C4-2B (cell line): ENCODE results near the gene ARHGAP31.
"Not testable (repeated sequence)": the region's sequence is repeated elsewhere in the genome, so short reads cannot be mapped to it uniquely, and the experiment has no call there.

Source experiments
- H3K27ac ChIP-seq: fragments of 450-650 bp; 2 replicates; pipeline ENCODE4 v1.5.1; 2017
- ZFX ChIP-seq: fragments of 450-650 bp; IDR thresholded peaks from 2 replicates; pipeline ENCODE4 v1.6.1; 2017
- TF ChIP-seq, protein P1 (sequence below): fragments of 450-650 bp; conservative IDR thresholded peaks from 2 replicates; pipeline ENCODE4 v1.5.1; 2017; ENCODE audit warnings: mild to moderate bottlenecking

Gene ARHGAP31

DNA sequence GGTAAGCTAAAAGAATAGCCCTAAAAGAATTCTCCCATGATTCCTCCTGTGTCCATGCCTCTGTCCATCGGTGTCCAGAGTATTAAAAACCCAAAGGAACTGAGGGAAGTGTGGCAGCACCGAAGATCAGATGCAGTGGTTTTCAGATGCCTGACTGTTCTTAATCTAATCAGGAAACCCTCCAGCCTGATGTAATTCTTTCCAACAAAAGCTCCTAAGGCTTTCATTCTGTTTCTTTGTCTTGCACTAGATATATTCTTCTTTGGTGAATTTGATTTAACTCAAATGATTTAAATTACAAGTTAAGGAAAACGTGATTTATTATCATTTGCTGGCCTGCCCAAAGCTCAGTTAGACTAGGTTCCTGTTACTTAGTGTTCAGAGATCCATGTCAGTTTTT lies 71.2 kb downstream of the ARHGAP31 start:
- TF ChIP-seq, protein P1, sequence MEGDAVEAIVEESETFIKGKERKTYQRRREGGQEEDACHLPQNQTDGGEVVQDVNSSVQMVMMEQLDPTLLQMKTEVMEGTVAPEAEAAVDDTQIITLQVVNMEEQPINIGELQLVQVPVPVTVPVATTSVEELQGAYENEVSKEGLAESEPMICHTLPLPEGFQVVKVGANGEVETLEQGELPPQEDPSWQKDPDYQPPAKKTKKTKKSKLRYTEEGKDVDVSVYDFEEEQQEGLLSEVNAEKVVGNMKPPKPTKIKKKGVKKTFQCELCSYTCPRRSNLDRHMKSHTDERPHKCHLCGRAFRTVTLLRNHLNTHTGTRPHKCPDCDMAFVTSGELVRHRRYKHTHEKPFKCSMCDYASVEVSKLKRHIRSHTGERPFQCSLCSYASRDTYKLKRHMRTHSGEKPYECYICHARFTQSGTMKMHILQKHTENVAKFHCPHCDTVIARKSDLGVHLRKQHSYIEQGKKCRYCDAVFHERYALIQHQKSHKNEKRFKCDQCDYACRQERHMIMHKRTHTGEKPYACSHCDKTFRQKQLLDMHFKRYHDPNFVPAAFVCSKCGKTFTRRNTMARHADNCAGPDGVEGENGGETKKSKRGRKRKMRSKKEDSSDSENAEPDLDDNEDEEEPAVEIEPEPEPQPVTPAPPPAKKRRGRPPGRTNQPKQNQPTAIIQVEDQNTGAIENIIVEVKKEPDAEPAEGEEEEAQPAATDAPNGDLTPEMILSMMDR = no peak
- no peak for TF ChIP-seq ZFX
- no peak overlapping the region for H3K27ac ChIP-seq

DNA sequence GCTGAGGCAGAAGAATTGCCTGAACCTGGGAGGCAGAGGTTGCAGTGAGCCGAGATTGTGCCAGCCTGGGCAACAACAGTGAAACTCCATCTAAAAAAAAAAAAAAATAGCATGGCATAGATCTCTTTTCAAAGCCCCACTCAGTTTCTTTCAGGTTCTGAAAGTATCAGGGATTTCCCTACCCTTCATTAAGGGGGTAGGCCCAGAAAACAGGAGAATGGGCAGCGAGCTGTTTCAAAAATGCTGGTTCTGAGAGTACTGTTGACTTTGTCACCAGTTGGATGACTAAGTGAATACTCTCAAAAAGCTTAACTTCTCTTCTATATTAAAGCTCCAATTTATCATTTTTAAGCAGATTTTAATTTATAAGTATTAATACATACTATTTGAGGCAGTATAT lies 72.8 kb downstream of the ARHGAP31 start:
- TF ChIP-seq, protein P1 = no peak
- no peak for TF ChIP-seq ZFX
- no peak overlapping the region for H3K27ac ChIP-seq

DNA sequence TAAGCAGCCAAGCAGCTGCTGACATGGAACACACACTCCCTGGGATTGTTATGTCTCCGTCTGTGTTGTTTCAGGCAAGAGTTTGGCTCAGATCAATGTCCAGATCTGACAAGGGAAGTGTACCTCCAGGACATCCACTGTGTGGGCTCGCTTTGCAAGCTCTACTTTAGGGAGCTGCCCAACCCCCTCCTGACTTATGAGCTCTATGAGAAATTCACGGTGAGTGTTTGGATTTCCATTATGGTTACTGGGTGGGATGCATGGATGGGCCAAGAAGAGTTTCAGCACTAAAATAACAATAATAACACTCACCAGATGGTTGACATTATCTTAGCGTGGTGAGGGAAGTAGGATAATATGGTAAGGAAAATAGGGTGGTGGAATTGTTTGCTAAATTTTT lies 74.1 kb downstream of the ARHGAP31 start:
- H3K27ac ChIP-seq = no peak overlapping the region
- TF ChIP-seq, protein P1 = no peak
- no peak for TF ChIP-seq ZFX

DNA sequence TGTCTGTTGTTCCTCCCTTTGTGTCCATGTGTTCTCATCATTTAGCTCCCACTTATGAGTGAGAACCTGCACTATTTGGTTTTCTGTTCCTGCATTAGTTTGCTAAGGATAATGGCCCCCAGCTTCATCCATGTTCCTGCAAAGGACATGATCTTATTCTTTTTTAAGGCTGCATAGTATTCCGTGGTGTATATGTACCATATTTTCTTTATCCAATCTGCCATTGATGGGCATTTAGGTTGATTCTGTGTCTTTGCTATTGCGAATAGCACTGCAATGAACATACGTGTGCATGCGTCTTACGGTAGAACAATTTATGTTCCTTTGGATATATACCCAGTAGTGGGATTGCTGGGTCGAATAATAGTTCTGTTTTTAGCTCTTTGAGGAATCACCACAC lies 77.6 kb downstream of the ARHGAP31 start:
- not testable (repeated sequence) for H3K27ac ChIP-seq

DNA sequence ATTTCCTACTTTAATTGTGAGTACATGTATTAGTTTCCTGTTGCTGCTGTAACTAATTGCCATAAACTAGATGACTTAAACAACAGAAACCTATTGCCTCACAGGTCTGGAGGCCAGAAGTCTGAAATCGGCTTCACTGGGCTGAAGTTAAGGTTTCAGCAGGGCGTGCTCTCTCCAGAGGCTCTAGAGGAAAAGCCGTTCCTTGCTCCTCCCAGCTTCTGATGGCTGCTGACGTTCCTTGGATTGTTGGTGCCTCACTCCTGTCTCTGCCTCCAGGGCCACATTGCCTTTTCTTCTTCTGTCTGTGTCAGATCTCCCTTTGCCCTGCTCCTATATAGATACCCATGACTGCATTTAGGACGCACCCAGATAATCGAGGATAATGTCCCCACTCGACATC lies 80.9 kb downstream of the ARHGAP31 start:
- H3K27ac ChIP-seq = no peak overlapping the region
- TF ChIP-seq, protein P1 = no peak
- TF ChIP-seq ZFX = no peak

DNA sequence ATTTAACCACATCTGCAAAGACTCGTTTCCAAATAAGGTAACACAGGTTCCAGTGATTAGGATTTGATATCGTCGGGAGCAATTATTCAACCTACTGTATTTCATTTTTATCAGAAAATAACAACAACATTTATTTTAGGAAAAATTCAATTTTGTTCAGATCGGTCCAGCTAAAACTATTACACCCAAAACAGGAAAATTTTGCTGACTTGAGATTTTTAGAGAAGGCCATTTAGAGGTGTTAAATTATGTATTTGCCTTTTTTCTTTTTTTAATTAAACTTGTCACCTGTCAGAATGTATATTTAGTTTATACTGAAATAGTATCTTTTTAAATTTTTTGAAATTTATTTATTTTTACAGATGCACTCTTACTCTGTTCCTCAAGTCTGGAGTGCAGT lies 81.3 kb downstream of the ARHGAP31 start:
- no peak overlapping the region for H3K27ac ChIP-seq
- TF ChIP-seq, protein P1 = no peak
- TF ChIP-seq ZFX = no peak

DNA sequence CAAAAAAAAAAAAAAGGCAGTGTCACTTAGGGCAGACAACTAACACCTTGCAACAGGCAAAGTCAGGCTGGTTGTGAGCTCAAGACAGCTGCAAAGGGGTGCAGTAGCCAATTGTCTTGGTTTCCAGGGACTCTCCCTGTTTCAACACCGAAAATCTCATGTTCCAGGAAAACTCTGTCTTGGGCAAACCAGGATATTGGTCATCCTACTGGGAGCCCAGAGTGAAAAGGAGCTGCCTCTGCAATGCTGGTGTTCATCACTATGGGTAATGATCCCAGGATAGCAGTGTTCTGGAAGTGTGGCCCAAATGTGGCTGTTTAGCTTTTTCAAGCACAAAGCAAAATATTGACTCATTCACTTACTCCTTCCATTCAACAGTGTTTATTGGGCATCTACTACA lies 82.6 kb downstream of the ARHGAP31 start:
- no peak overlapping the region for H3K27ac ChIP-seq
- TF ChIP-seq, protein P1 = no peak
- TF ChIP-seq ZFX = no peak

DNA sequence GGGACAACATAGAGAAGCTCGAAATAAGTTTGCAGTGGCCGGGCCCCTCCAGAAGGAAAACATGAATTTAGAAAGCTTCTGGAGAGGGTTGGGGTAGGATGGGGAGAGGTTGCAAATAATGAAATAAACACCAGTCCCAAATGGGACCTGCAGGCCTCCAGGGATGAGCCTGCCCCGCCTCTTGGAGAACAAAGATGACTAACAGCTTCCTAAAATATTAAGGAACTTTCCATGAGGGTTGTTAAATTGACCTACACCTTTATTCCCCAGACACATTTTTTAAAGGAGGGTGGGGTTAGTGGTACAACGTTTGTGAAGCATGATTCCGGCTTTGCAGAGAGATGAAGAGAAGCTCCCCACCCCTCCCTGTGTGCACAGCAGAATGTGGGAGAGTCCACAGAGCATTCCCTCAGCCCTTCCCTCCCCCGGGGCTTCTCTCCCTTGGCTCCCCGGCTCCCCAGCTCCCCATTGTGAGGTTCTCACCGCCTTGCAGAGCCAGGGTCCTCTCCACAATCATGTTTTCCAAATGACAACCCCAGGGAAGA lies 84.1 kb downstream of the ARHGAP31 start:
- no peak for TF ChIP-seq ZFX
- TF ChIP-seq, protein P1 = no peak

More for the DNA sequence above, 84.1 kb downstream of the ARHGAP31 start:
- no peak overlapping the region for H3K27ac ChIP-seq
